Activated CD4-positive, alpha-beta T cell treated with anti-CD3 and anti-CD28 coated beads, Interleukin-2, amount 50 U/mL, for 48 hours (primary cell): ENCODE measurements around the gene DEDD.

Experiments
- DNase-seq, 2 experiments: peaks; one replicate each; pipeline ENCODE4 v3.0.0-alpha.2; 2020

DEDD gene

DNA sequence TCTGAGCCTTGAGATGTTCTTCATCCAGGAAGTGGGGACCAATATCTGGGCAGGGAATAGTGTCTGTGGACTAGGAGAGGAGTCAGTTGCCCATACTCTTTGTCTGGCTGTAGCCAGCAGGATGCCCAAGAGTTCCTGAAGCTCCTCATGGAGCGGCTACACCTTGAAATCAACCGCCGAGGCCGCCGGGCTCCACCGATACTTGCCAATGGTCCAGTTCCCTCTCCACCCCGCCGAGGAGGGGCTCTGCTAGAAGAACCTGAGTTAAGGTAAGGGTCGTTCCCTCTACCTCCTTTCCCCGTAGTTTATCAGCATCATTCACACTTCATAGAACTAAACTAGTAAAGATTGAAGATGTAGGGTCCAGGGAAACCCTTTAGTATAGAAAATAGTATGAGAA is 30.3 kb upstream of the DEDD start:
- no peak for DNase-seq

DNA sequence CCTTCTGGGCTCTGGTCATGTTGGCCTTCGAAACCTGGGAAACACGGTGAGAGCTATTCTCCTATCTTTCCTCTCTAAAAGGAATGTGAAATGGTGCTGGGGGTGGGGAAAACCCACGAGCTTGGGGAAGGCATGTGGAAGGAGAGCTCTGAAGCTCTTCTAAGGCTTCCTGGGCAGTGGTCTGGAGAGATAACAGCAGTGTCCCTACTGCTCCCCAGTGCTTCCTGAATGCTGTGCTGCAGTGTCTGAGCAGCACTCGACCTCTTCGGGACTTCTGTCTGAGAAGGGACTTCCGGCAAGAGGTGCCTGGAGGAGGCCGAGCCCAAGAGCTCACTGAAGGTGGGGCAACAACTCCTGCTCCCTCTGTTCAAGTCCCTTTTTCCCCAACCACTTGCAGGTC is 29.6 kb upstream of the DEDD start:
- no peak for DNase-seq

DNA sequence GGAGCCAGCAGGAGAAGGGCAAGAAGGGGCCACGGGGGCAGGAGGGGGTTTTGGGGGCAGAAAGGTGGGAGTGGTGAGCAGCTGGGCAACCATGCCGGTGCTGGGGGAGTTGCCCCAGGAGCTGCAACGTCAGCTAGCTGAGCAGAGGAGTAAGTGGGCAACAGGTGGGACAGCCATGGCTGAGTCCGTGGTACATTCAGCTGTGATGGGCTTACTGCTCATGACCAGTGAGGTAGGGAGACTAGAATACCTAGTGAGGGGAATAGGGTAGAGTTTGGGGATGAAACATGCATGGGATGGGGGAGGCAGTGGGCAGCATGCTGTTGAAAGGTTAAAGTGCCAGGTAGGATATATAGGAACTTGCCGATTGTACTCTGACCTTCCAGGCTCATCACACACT is 29.2 kb upstream of the DEDD start:
- no peak for DNase-seq

DNA sequence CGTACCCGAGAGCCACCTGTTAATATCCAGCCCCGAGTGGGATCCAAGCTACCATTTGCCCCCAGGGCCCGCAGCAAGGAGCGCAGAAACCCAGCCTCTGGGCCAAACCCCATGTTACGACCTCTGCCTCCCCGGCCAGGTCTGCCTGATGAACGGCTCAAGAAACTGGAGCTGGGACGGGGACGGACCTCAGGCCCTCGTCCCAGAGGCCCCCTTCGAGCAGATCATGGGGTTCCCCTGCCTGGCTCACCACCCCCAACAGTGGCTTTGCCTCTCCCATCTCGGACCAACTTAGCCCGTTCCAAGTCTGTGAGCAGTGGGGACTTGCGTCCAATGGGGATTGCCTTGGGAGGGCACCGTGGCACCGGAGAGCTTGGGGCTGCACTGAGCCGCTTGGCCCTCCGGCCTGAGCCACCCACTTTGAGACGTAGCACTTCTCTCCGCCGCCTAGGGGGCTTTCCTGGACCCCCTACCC is 28.2 kb upstream of the DEDD start:
- DNase-seq: no peak

DNA sequence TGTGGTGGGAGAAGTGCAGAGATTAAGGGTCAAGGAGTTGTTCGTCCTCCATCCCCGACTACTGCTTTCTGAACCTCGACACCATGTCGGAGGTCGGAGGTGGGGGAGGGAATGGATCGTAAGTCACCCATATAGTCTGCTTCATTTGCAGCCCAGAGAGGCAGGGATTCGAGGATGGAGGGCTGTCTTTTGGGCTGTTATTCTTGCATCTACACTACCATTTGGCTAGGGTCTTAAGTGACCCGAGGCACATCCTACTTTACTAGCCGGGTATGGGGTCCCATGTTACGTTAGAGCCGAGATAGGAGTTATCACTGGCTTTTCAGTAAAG is 27.4 kb upstream of the DEDD start:
- no peak for DNase-seq

DNA sequence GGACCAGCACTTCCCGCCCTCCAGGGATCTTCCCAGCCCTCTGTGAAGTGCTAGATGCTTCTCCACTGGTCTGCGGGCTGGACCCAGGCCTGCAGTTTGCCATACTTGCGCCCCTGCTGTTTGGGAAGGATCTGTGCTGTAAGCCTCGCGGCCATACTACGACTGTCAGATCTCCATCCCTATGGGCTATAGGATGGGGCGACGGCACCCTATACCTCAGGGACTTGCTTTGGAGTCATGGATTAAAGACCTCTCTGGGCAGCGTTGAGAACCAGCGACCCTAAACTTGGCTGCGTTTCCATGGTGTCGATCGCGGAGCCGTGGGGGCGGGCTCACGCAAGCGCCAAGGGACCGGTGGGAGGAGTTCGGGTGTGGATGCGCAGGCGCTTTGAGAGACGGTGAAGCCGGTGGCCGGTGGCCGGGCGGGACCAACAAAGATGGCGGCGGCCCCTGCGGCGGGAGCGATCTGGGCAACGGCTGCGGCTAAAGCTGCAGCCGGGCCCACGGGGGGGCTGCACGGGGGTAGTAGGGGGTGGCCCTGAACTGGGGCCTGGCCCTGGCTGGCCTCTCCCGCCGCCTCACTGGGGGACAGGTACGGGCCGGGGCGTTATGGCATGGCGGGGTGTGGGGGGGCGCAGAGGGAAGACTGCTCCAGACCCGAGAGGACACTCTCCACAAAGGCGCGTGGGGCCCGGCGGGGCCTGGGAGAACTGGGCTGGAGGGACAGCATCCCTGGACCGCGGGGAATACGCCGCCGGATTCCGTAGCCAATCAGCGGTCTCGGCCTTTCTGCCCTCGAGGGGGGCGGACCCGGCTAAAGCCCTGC is 26.8 kb upstream of the DEDD start, which contains the start of gene USP21:
USP21 (plus strand) TSS at position 414 of the 826 bp plus-strand sequence. CDS start 1,141 bp downstream, outside the sequence.
- DNase-seq: peak; percentile 92 to 93

DNA sequence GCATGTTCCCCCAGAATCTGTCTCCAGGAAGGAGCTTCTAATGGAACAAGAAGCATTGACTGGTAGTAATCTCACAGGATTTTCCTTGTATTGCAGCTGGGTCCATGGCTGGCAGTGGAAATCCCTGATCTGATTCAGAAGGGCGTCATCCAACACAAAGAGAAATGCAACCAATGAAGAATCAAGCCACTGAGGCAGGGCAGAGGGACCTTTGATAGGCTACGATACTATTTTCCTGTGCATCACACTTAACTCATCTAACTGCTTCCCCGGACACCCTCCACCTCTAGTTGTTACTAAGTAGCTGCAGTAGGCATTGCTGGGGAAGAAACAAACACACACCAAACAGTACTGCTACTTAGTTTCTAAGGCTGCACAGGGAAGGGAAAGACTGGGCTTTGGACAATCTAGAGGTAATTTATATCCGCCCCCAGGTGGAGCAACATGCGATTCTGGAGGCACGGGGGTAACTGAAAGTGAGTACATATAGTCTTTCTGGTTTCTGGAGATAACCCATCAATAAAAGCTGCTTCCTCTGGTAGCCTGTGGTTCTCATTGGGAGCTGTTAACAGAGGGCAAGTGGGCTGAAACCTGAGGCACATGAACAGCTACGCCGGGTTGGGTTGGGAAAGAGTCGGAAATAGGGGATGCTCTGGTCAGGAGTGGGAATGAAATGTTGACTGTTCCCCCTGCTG is 26.0 kb upstream of the DEDD start:
- no peak for DNase-seq

DNA sequence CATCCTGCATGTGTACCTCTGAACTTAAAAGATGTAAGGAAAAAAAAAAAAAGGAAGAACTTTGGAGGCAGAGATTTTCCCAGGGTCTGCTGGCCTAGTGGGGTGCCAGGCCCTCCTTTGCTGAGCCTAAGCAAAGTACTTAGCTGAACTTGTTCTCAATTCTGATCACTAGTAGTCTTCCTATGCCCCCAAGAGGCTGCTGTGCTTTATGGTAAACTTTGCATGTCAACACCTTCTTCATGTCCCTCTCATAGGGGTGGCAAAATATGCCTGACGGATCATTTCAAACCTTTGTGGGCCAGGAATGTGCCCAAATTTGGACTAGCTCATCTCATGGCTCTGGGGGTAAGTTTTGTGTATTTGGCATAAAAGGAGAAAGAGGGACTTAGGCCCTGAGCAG is 25.4 kb upstream of the DEDD start:
- DNase-seq: no peak

DNA sequence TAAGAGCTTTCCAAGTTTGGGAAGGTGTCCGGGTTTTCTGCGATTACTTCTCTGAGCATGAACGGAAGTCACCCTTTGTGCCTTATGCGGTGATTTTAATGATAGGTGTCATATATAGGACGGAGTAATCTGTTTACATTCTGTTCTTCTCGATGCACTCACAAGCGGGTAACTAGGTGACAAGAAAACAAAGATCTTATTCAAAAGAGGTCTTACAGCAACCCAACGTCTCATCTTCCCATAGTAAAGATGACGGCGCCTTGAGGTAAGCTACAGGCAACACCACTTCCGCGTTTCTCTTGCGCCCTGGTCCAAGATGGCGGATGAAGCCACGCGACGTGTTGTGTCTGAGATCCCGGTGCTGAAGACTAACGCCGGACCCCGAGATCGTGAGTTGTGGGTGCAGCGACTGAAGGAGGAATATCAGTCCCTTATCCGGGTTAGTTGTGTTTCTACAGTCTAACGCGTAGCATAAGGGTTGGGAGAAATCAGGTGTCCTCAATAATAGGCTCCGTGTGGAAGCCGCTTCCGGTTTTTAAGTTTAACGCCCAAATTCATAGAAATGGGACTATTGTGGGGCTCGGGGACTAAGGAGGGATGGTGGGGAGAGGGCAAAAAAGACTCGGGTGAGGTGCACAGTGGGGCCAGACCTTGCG is 21.3 kb upstream of the DEDD start, which contains the start of gene UFC1:
UFC1 (plus strand) TSS at position 297 of the 656 bp plus-strand sequence; CDS start at position 317, 20 bp downstream.
- DNase-seq: peak; percentile 76 to 82

DNA sequence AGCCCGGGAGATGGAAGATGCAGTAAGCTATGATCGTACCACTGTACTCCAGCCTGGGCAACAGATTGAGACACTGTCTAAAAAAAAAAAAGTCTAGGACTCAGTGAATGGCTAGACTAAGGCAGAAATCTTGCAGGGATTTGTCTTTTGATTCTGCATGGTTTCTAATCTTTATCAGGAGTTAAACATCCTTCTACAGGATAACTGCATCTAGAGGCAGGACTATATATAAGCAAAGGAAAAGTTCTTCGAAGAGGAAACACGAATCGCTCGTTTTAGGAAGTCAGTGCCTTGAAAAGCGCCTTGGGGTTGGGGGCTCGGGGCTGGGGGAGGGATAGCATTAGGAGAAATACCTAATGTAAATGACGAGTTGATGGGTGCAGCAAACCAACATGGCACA is 20.7 kb upstream of the DEDD start:
- DNase-seq: no peak

DNA sequence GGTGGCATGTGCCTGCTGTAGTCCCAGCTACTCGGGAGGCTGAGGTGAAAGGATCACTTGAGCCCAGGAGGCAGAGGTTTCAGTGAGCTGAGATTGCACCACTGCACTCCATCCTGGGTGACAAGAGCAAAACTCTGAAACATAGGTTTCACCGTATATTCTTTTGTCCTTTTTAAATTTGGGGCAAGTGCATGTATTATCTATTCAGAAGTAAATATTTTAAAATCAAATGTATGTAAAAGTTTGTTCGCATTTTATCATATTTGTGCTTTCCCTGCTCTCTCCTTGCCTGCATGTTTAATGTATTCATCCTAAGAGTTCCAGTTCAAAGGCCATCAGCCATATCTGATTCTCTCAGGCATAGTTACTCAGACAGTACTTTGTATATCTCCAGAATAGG is 13.4 kb upstream of the DEDD start:
- DNase-seq: no peak

DNA sequence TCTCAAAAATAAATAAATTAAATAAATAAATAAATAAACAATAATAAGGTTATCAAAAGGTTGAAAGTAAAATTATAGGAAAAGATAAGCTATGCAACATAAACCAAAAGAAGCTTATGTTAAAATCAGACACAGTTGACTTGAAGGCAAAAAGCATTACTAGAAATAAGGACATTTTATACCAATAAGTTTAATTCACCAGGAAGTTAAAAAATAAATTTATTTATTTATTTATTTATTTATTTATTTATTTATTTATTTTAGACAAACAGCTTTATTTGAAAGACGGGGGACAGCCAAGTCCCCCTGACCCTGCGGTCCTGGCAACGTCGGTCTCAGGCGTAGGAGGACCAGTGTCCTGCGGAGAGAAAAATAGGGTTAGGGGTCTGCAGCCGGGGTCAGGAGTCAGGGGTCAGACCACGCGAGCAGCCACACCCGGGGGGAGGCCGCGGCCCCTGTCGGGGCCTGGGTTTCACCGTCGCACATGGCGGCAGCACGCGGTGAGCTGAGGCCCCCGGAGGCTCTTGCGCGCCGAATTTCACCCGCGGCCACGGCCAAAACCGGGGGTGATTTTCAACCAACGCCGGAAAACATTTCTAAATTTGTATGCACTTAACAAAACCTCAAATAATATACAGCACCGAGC is 8.4 kb upstream of the DEDD start:
- DNase-seq: no peak

DNA sequence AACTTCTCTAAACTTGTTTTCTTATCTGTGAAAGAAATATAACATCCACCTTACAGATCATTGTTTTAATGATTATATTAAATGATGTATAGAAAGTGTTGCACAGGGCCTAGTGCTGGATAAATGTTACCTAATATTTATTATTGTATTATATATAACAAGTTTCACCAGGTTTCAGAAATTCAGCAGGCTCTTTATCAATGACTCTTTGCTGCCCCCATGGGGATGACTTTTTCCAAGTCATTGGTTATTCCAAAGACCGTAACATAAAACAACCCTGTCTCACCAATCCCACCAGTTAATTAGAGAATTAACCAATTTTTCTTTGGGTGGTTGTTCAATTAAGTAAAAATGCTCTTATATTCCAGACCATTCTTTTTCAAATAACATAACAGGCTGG is 7.3 kb upstream of the DEDD start:
- DNase-seq: peak; percentile 28 to 44

DNA sequence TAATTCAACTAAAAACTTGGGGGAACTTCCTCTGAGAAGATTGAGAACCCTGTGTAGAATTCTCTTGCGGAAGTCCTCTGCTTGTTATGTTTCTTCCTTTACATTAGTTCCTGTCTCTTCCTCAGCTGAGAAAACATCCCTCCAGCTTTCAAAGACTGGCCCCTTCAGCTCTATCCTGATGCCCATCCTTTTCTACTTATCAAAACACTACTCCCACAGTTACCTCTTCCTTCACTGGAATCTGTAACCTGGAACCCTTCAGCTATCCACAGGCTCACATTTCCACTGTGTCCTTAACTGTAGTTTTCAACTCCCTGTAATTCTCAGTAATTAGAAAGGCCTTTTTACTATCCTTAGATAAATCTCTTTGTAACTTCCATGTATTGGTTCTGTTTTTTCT is 6.0 kb upstream of the DEDD start:
- DNase-seq: no peak

DNA sequence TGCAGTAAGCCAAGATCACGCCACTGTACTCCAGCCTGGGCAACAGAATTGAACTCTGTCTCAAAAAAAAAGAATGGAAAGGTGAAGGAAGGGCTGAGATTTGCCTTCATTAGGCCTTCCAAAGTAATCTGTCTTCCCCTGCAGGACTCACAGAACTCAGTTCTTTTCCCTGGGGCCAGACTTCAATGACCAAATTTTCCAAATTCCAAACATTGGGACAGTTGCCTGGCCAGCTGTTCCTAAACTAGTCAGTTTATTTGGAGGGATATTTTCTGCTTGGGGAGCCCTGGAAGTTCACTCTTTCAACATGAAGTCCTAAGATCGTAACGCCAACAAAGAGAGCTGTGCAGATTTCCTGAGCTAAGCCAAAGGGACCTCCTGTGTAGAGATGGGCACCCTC is 5.4 kb upstream of the DEDD start:
- no peak for DNase-seq

DNA sequence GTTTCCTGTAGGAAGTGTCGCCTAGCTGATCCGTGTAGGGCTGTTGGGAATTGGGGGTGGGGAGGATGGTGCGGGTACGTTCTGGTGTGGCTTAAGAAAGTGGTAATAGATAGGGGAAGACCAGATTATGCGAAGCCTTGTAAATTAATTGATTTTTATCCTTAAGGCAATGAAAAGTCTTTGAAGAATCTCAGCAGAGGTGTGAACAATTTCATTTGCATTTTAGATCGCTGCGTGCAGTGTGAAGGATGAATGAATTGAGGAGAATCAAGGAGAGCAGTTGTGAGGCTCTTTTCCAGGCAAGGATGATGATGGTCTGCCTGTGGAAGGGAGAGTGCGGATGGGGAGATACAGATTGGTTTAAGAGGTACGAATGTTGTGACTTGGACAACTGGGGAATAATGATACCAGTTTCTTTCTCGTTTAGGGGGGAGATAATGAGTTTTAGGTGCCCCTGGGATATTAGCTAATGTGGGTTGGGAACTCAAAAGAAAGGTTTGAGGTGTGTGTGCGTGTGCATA is 813 bp upstream of the DEDD start:
- no peak for DNase-seq

DNA sequence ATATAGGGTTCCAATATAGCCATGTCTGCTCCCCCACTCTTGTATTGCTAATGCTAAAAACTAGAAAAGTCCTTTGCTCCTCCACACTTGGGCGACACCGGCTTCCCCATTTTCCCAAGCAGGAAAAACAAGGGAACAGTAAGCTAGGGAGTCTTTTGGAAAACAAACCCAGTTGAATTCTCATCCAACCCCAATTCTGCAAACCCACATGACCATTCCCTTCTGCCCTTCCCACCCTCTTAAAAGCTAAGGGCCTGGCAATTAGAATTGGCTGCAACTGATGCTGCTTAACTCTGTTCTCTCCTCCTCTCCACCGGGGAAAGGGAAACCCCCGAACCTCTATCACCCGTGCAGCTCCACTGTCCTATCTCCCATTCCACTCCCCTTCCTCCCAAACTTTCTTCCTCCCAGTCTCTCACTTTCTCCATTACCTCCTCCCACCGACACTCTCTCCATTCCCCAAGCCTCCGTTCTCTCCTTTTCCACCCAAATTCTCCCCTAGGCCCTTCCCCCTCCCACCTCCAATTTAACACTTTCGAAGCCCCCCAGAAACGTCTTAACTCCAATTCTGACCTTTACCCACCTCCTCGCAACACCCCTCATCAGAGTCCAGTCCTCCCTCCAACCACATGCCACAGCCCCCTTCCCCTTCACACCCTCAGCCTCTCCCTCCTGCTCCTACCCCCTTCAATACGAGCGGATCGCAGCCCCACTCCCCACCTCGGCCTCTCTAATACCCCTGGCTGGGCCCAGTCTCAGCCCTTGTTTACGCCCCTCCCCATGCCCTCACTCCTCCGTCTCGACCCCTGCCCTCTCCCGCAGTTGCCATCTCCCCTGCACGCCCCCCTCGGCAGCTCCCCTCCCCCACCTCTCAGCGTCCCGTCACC is 701 bp downstream of the DEDD start:
- DNase-seq: peak in 1 of 2 experiments; percentile 28

DNA sequence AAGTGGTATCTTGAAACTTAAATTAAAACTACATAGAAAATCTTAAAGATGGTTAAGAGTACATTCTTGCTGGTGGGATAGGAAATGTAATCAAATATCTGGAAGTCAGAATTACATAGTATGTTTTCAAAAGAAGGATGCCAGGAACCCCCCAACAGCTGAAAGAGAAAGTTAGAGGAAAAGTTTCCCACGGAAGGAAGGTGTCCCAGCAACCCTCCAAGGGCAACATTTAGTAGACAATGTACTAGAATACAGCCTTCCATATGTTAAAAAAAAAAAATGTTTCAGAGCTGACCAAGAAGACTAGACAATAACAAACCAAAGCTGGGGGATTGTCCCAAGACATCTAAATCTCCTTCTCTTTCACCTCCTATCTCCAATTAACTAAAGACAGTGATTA is 2.2 kb downstream of the DEDD start:
- DNase-seq: no peak

DNA sequence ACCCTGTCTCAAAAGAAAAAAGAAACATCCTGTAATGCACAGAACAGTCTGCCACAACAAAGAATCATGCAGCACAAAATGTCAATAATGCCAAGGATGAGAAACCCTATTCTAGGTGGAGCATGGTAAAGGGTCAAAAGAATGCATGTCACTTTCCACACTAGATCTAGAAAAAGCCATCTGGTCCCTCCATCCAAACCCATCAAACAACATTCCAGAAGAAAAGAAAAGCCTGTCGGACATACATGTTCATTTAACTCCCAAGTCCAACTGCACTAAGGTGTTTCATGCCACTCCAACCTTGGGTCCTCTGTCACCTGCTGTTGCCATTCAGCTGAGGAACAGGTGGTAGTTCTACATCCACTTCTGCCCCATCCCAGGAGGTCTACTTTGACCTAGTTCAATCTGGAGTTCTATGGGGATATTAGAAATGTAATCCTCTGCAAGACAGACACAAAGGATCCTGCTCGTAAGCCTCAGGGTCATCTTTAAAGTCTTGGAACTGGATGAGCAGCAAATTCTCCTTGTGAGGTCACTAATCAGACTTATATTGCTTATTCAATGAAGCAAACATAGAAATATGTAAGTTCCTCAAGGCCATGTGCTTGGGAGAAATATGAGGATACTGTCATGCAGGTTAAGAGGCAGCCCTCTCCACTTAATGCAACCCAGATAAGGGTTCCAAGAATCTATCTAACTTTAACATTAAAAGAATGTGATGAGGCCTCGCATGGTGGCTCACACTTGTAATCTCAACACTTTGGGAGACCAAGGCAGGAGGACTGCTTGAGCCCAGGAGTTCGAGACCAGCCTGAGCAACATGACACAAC is 3.7 kb downstream of the DEDD start:
- no peak for DNase-seq

DNA sequence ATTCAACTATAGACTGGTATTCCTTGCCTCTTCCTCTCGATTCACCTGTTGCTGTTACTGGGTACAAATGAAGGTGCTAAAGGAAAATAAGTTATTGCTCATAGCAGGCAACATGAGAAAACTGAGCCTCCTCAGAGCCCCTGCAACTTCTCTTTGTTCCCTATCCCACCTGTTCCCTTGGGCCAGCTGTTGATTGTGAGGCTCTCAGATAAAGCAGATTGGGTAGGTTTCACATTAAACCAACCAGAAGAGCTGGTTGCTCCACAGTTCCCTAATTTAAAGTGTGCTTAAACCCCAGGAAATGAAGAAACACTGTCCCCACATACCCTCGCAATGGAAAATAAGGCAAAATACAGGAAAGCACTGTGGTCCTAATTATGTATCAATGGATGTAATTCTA is 4.8 kb downstream of the DEDD start:
- no peak for DNase-seq

DNA sequence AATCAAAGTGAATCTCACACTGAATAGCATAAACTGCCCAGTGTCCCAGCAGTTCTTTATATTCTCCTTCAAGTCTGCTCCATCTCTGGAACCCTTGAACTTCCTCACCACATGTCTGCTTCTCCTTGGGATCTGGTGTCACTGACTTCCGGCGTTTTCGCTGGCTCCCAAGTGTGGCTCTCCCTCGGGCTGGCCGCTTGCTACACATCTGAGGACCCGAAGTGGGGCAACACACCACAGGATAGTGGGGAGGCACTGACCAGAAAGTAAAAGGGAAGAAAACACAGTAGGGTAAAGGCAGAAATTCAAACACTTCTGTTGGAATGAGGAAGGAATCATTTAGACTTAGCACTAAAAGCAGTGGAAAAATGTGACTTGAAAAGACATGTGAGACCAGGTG is 9.5 kb downstream of the DEDD start:
- no peak for DNase-seq
